Measurements from ENCODE around the gene RUVBL2. TPM values are rescaled to one million over a fixed set of nuclear protein-coding genes. Genes with fewer than 3 reads are reported as not detected.
"Not testable (repeated sequence)": the region's sequence is repeated elsewhere in the genome, so short reads cannot be mapped to it uniquely, and the experiment has no call there.

RUVBL2 gene
- polyA plus RNA-seq, 3 donors, result 44.6 to 65.0 (median 50.0) TPM

DNA sequence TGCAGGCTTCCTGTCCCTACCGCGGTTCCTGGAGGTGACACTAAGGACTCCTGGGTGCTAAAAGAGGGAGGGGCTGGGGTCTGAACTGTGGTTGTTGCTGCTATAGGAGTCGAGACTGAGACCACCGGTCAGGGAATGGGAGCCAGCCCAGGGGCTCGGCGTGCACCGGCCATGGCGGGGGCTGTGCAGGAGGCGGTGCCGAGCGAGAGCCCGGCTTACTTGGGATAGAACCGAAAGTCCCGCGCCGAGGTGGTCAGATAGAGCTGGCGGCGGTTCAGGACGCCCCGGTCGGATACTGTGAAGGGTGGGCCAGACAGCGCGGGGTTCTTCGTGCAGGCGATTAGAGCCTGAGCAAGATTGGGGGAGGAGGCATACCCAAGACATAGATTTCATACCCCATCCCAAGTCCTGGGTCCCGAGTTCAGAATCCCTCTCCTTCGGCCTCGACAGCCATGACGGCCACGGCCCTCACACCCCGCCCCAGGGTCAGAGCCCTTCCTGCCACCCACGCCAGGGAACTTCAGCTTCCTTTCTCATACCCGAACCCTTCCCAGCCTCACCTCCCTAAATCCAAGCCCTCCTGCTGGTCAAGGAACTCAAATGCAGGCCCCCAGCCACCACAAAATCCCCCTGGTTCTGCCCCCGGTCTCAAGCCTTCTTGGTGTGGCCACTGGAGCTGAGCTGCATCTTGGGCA is 63.4 kb downstream of the RUVBL2 start:
- 1 to 5% (median 2%) methylated on average over 31 to 34 of the region's 34 CpGs for WGBS, 3 donors
- H3K27ac ChIP-seq (ENCODE audit: low read depth, low read length), result not testable (repeated sequence)

- WGBS, 3 donors, result 2 to 4% (median 2%) methylated on average over 36 to 38 of the region's 38 CpGs
- no peak within 1 kb of the TSS for H3K27ac ChIP-seq (ENCODE audit: low read depth, low read length)
Observed at GRCh38 chr19:49057636-49058234, 64.0 kb downstream of the RUVBL2 start, which contains the start of gene CGB7. Gene CGB7, minus strand, starts transcription at chr19:49057749. Its CDS starts 2,374 bp downstream, at chr19:49055375.

GRCh38 chr19:49058562-49058961 is 64.9 kb downstream of the RUVBL2 start:
- 33 to 42% (median 36%) methylated on average over 10 of the region's 10 CpGs for WGBS, 3 donors
- no peak overlapping the region for H3K27ac ChIP-seq (ENCODE audit: low read depth, low read length)

DNA sequence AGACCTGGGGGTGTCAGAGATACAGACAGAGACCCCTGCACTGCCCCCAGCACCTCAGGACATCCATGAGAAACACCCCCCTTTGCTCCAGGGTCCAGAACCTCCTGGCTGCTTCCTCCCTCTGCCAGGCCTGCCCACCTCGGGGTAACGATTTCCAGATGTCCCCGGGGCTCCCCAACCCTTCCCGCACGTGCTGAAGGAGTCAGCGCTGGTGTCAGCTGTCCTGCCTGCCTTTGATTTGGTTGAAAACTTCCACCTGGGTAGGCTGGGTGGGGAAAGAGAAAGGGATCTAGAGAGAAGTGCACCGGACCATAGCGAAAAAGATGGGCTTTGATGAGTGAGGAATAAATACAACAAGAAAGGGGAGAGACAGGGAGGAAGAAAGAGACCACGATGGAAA is 65.4 kb downstream of the RUVBL2 start:
- H3K27ac ChIP-seq (ENCODE audit: low read depth, low read length), result no peak overlapping the region
- 50 to 72% (median 50%) methylated on average over 9 of the region's 9 CpGs for WGBS, 3 donors

DNA sequence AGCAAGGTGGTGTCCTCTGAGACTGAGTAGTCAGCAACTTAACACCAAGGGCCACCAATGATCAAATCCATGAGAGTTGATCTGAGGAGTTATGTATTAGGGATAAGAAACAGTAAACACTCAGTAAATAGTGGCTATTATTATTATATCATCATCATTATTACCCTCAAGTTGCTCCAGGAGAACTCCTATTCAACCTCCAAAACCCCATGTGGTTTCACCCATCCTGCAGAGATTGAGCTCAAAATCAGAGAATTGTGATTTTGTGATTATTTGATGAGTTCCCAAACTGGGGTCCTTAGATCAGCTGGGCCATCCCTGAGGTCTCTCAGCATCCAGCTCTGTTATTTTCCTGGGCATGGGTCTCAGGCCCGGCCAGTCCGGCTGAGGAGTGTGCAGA is 67.3 kb downstream of the RUVBL2 start:
- WGBS, 3 donors, result 93 to 100% (median 97%) methylated on average over 2 of the region's 2 CpGs
- H3K27ac ChIP-seq (ENCODE audit: low read depth, low read length), result no peak overlapping the region

- 67 to 73% (median 69%) methylated on average over 25 of the region's 25 CpGs for WGBS, 3 donors
- no peak overlapping the region for H3K27ac ChIP-seq (ENCODE audit: low read depth, low read length)
Observed at GRCh38 chr19:49061445-49061844, 67.8 kb downstream of the RUVBL2 start.

- no peak overlapping the region for H3K27ac ChIP-seq (ENCODE audit: low read depth, low read length)
- WGBS, 3 donors, result 51 to 54% (median 52%) methylated on average over 9 to 10 of the region's 10 CpGs
Observed at GRCh38 chr19:49064029-49064629, 70.4 kb downstream of the RUVBL2 start.

- H3K27ac ChIP-seq (ENCODE audit: low read depth, low read length), result no peak within 1 kb of the TSS
- 3 to 7% (median 4%) methylated on average over 31 to 52 of the region's 53 CpGs for WGBS, 3 donors
Observed at GRCh38 chr19:49064768-49065611, 71.3 kb downstream of the RUVBL2 start, which contains the start of gene NTF4. Gene NTF4, minus strand, starts transcription at chr19:49064818. Its CDS starts 2,821 bp downstream, at chr19:49061997.

Other genes with a start within 250 kb of the RUVBL2 start
- gene IZUMO1, start 247.0 kb upstream of the RUVBL2 start, polyA plus RNA-seq, result 1 to 10 TPM in 1 of 3 donors, under 1 TPM in 2; 0.66 to 1.6 (median 0.68) TPM
- gene FUT1, start 241.2 kb upstream of the RUVBL2 start, polyA plus RNA-seq, result 1 to 10 TPM; 2.7 to 4.8 (median 3.5) TPM
- not detected for gene FGF21, start 238.4 kb upstream of the RUVBL2 start, polyA plus RNA-seq
- gene BCAT2, start 182.9 kb upstream of the RUVBL2 start, polyA plus RNA-seq, result 10 to 100 TPM; 44.9 to 58.9 (median 47.6) TPM
- 10 to 100 TPM in 1 of 3 donors, 1 to 10 TPM in 2; 1.9 to 10.7 (median 4.6) TPM for gene HSD17B14, start 157.4 kb upstream of the RUVBL2 start, polyA plus RNA-seq
- gene PLEKHA4, start 125.3 kb upstream of the RUVBL2 start, polyA plus RNA-seq, result 100 to 1,000 TPM in 1 of 3 donors, 10 to 100 TPM in 1, 1 to 10 TPM in 1; 7.3 to 127 (median 20.6) TPM
- 100 to 1,000 TPM in 2 of 3 donors, 10 to 100 TPM in 1; 18.7 to 240 (median 197) TPM for gene PPP1R15A, start 121.5 kb upstream of the RUVBL2 start, polyA plus RNA-seq
- under 1 TPM in 2 of 3 donors, not detected in 1; 0.08 to 0.09 TPM for gene TULP2, start 95.1 kb upstream of the RUVBL2 start, polyA plus RNA-seq
- 100 to 1,000 TPM; 117 to 394 (median 178) TPM for gene NUCB1, start 93.6 kb upstream of the RUVBL2 start, polyA plus RNA-seq
- gene DHDH, start 60.2 kb upstream of the RUVBL2 start, polyA plus RNA-seq, result under 1 TPM in 1 of 3 donors, not detected in 2; 0.30 TPM
- 10 to 100 TPM; 24.4 to 71.2 (median 39.9) TPM for gene BAX, start 39.0 kb upstream of the RUVBL2 start, polyA plus RNA-seq
- gene FTL, start 28.6 kb upstream of the RUVBL2 start, polyA plus RNA-seq, result over 10,000 TPM in 1 of 3 donors, 1,000 to 10,000 TPM in 2; 1,172 to 18,296 (median 6,752) TPM
- gene GYS1, start 578 bp upstream of the RUVBL2 start, polyA plus RNA-seq, result 10 to 100 TPM; 20.1 to 73.8 (median 31.2) TPM
- gene LHB, start 23.2 kb downstream of the RUVBL2 start, polyA plus RNA-seq, result under 1 TPM in 2 of 3 donors, not detected in 1; 0.36 to 0.62 TPM
- gene CGB3, start 30.4 kb downstream of the RUVBL2 start, polyA plus RNA-seq, result not detected
- gene CGB2, start 38.0 kb downstream of the RUVBL2 start, polyA plus RNA-seq, result not detected
- gene CGB1, start 43.0 kb downstream of the RUVBL2 start, polyA plus RNA-seq, result not detected
- 1 to 10 TPM in 1 of 3 donors, not detected in 2; 1.1 TPM for gene CGB5, start 50.0 kb downstream of the RUVBL2 start, polyA plus RNA-seq
- gene CGB8, start 55.2 kb downstream of the RUVBL2 start, polyA plus RNA-seq, result not detected
- 1 to 10 TPM in 1 of 3 donors, under 1 TPM in 1, not detected in 1; 0.12 to 1.0 TPM for gene CGB7, start 63.9 kb downstream of the RUVBL2 start, polyA plus RNA-seq
- under 1 TPM in 1 of 3 donors, not detected in 2; 0.09 TPM for gene NTF4, start 70.9 kb downstream of the RUVBL2 start, polyA plus RNA-seq
- gene KCNA7, start 78.8 kb downstream of the RUVBL2 start, polyA plus RNA-seq, result under 1 TPM in 1 of 3 donors, not detected in 2; 0.03 TPM
- gene SNRNP70, start 91.6 kb downstream of the RUVBL2 start, polyA plus RNA-seq, result 100 to 1,000 TPM; 170 to 188 (median 186) TPM
- gene LIN7B, start 120.5 kb downstream of the RUVBL2 start, polyA plus RNA-seq, result 10 to 100 TPM in 1 of 3 donors, 1 to 10 TPM in 2; 4.3 to 12.9 (median 6.6) TPM
- gene C19orf73, start 125.3 kb downstream of the RUVBL2 start, polyA plus RNA-seq, result 1 to 10 TPM in 2 of 3 donors, not detected in 1; 1.5 to 5.1 TPM
- 10 to 100 TPM in 1 of 3 donors, 1 to 10 TPM in 2; 8.5 to 20.1 (median 8.9) TPM for gene PPFIA3, start 125.7 kb downstream of the RUVBL2 start, polyA plus RNA-seq
- 1 to 10 TPM in 2 of 3 donors, under 1 TPM in 1; 0.89 to 2.8 (median 1.3) TPM for gene HRC, start 161.5 kb downstream of the RUVBL2 start, polyA plus RNA-seq
- gene TRPM4, start 163.9 kb downstream of the RUVBL2 start, polyA plus RNA-seq, result 10 to 100 TPM in 2 of 3 donors, 1 to 10 TPM in 1; 8.5 to 45.9 (median 11.9) TPM